Testis (tissue), 5 donors: ENCODE results near the gene MOCOS. TPM values are rescaled to one million over a fixed set of nuclear protein-coding genes. Genes with fewer than 3 reads are reported as not detected.
A peak's percentile ranks its signal among the peaks of the same experiment; 100 is the strongest.

Experiments
- DNase-seq: peaks from one replicate; pipeline ENCODE4 v3.0.0-alpha.2; 2019
- H3K27ac ChIP-seq, 2 donors: fragments of 200-600 bp; sonication (generic); one replicate each; pipeline ENCODE4 v1.5.1; 2019
- H3K27me3 ChIP-seq: fragments of 200-600 bp; sonication (generic); one replicate; pipeline ENCODE4 v1.5.1; 2019
- H3K36me3 ChIP-seq: fragments of 200-600 bp; sonication (generic); one replicate; pipeline ENCODE4 v1.5.1; 2017; ENCODE audit warnings: low read depth; ENCODE audit errors: missing control alignments
- H3K4me1 ChIP-seq: fragments of 200-600 bp; sonication (generic); one replicate; pipeline ENCODE4 v1.5.1; 2019
- H3K4me3 ChIP-seq, 2 donors: fragments of 200-600 bp; sonication (generic); one replicate each; pipeline ENCODE4 v1.5.1; 2017 to 2019
- H3K9me3 ChIP-seq: fragments of 200-600 bp; sonication (generic); one replicate; pipeline ENCODE4 v1.5.1; 2017
- CTCF ChIP-seq, 3 experiments: fragments of 450-650 bp in 2 of 3; fragments of 200-600 bp in 1 of 3; sonication (generic) in 1 of 3; IDR thresholded peaks; one replicate each; pipeline ENCODE4 v1.5.1; 2016 to 2019; ENCODE audit warnings: antibody characterized with exemption in 3 of 3, mild to moderate bottlenecking in 2 of 3, moderate library complexity in 1 of 3
- POLR2A ChIP-seq: fragments of 450-650 bp; IDR thresholded peaks from one replicate; pipeline ENCODE4 v1.6.1; 2017; ENCODE audit warnings: antibody characterized with exemption, mild to moderate bottlenecking, moderate library complexity
- WGBS, 2 donors: methylation state at CpG; one replicate each; pipeline ENCODE4 v1.1.5; 2018; 5-methylcytosine and 5-hydroxymethylcytosine counted together
- intact Hi-C: fragments of 100-400 bp; cut with DNase I; formaldehyde crosslinking; loops from one replicate; pipeline ENCODE4 v1.15.1; 2023; ENCODE audit warnings: low total_unique reads
- long read RNA-seq, 2 donors: transcript quantifications; one replicate each; lab custom pipeline, GENCODE V29; 2026
- polyA plus RNA-seq: library from polyadenylated mRNA; stranded (reverse); fragments of 350-450 nt; fragmentation: Illumina TruSeq; extraction: RNeasy Lipid Tissue Mini Kit (QIAGEN cat#74804); gene quantifications from one replicate; pipeline ENCODE4 v1.2.3, GENCODE V29; 2014; ENCODE audit warnings: low read depth, low replicate concordance; ENCODE audit not compliant: insufficient read depth
- total RNA-seq, 2 donors: library from RNA; depleted of rRNA; stranded (reverse); fragments of >200 nt; gene quantifications; one replicate each; pipeline ENCODE4 v1.2.3, GENCODE V29; 2016

MOCOS gene
- total RNA-seq (1 to 10 TPM; 1.5 to 1.9 TPM), polyA plus RNA-seq (2.9 TPM)
- long read RNA-seq, donor 1, full-length matches to known transcripts = 1 of 1 reads
- long read RNA-seq, donor 1, partial matches to known transcripts = 0 of 1 reads
- long read RNA-seq, donor 1, other reads (novel, unspliced or antisense) = 0 of 1 reads
- long read RNA-seq, donor 2, full-length matches to known transcripts = 1 of 1 reads
- long read RNA-seq, donor 2, partial matches to known transcripts = 0 of 1 reads
- long read RNA-seq, donor 2, other reads (novel, unspliced or antisense) = 0 of 1 reads

- H3K4me1 ChIP-seq = peaks cover 13% of the 10 kb centered on the region
- no peaks in the 10 kb centered on the region for H3K9me3 ChIP-seq
- peak within 1 kb of the TSS; percentile 61 to 75 for H3K4me3 ChIP-seq
- intact Hi-C loops = loop anchor here (10.0 kb wide), 1 partner anchor 63 kb away; the partner anchor contains the start of genes ELP2 and SLC39A6
- WGBS, 2 donors = 0% methylated on average over 7 to 55 of the region's 66 CpGs
- TF ChIP-seq CTCF (IDR thresholded peaks at IDR 0.05) (no peak), POLR2A (peak; percentile 31)
- peak within 1 kb of the TSS; percentile 25 to 47 for H3K27ac ChIP-seq
- DNase-seq = peak; percentile 83
- no peaks in the 10 kb centered on the region for H3K27me3 ChIP-seq
- no peaks in the 10 kb centered on the region for H3K36me3 ChIP-seq
Observed at GRCh38 chr18:36187193-36187825, at the start of gene MOCOS. Gene MOCOS, plus strand, starts transcription at chr18:36187497. Its CDS starts 43 bp downstream, at chr18:36187540.

GRCh38 chr18:36139245-36139644 is 48.1 kb upstream of the MOCOS start:
- no peak overlapping the region for H3K27ac ChIP-seq
- no peaks in the 10 kb centered on the region for H3K4me1 ChIP-seq
- WGBS, 2 donors = 89 to 91% methylated on average over 5 of the region's 5 CpGs
- H3K4me3 ChIP-seq = no peak overlapping the region
- no peaks in the 10 kb centered on the region for H3K27me3 ChIP-seq
- H3K36me3 ChIP-seq = no peaks in the 10 kb centered on the region
- no peaks in the 10 kb centered on the region for H3K9me3 ChIP-seq
- TF ChIP-seq POLR2A = no peak
- no peak for TF ChIP-seq CTCF (IDR thresholded peaks at IDR 0.05)
- no peak for DNase-seq
- intact Hi-C loops = no loop called here

- H3K27me3 ChIP-seq = no peaks in the 10 kb centered on the region
- no peak for DNase-seq
Observed at GRCh38 chr18:36141576-36141975, 45.7 kb upstream of the MOCOS start.

GRCh38 chr18:36142751-36143150 is 44.5 kb upstream of the MOCOS start:
- no peak for TF ChIP-seq CTCF (IDR thresholded peaks at IDR 0.05)
- no peak for TF ChIP-seq POLR2A
- H3K4me3 ChIP-seq = no peak overlapping the region
- no peaks in the 10 kb centered on the region for H3K4me1 ChIP-seq
- WGBS, 2 donors = 93 to 94% methylated on average over 3 of the region's 3 CpGs
- H3K27ac ChIP-seq = no peak overlapping the region
- intact Hi-C loops = no loop called here
- no peaks in the 10 kb centered on the region for H3K36me3 ChIP-seq
- DNase-seq = no peak
- H3K27me3 ChIP-seq = no peaks in the 10 kb centered on the region
- no peaks in the 10 kb centered on the region for H3K9me3 ChIP-seq

More at GRCh38 chr18:36141576-36141975, 45.7 kb upstream of the MOCOS start:
- WGBS, 2 donors = 94 to 96% methylated on average over 4 of the region's 4 CpGs
- TF ChIP-seq POLR2A = no peak
- TF ChIP-seq CTCF (IDR thresholded peaks at IDR 0.05) = no peak
- intact Hi-C loops = no loop called here
- Histone ChIP-seq H3K4me1 (no peaks in the 10 kb centered on the region), H3K4me3 (no peak overlapping the region), H3K27ac (no peak overlapping the region), H3K36me3 (no peaks in the 10 kb centered on the region), H3K9me3 (no peaks in the 10 kb centered on the region)
